Upper lobe of left lung (tissue), 4 donors: Measurements from ENCODE around the gene SGO2.

Experiments
- CTCF ChIP-seq, 6 experiments: fragments of 450-650 bp in 4 of 6; fragments of 200-600 bp in 2 of 6; sonication (generic) in 2 of 6; IDR thresholded peaks; one replicate each; pipeline ENCODE4 v1.5.1; 2016 to 2019; ENCODE audit warnings: antibody characterized with exemption in 6 of 6
- POLR2A ChIP-seq, 4 donors: fragments of 450-650 bp; IDR thresholded peaks; one replicate each; pipeline ENCODE4 v1.5.1; 2016 to 2017; ENCODE audit warnings: antibody characterized with exemption in 4 of 4, mild to moderate bottlenecking in 2 of 4
- POLR2AphosphoS5 ChIP-seq, 2 donors: sonication (generic); formaldehyde crosslinking; IDR thresholded peaks; one replicate each; pipeline ENCODE4 v1.5.1; 2017; ENCODE audit warnings: antibody characterized with exemption in 2 of 2

GRCh38 chr2:200599206-200599605 is 73.2 kb downstream of the SGO2 start:
- TF ChIP-seq CTCF (IDR thresholded peaks at IDR 0.05) (no peak), POLR2A (IDR thresholded peaks at IDR 0.05) (no peak), POLR2AphosphoS5 (IDR thresholded peaks at IDR 0.05) (no peak)
